Hematopoietic multipotent progenitor cell treated with erythropoietin and hydrocortisone succinate and interleukin-3 and kit ligand, for 6 days (in vitro differentiated cells): ENCODE results near the gene MTCH2.

Source experiments
- DNase-seq: peaks from one replicate; pipeline ENCODE4 v3.0.0-alpha.2; 2015

The MTCH2 gene

DNA sequence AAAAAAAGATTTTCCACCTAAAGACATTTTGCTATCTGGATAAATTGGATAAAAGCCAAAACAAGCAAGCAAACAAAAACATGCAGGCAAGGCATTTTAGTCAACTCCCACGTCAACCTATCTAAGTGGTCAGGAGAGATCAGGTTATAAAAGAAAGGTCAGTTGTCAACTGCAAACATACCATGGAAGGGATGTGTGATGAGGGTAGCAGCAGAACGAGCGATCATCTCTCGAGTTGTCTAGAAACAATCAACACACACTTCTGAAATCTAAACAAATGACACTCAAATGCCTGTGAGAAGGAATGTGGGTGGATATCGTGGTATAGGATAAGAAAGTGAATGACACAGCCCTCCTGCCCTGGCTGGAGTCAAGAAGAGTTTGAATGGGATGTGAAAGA, 10.9 kb downstream of the MTCH2 start:
- DNase-seq: no peak

DNA sequence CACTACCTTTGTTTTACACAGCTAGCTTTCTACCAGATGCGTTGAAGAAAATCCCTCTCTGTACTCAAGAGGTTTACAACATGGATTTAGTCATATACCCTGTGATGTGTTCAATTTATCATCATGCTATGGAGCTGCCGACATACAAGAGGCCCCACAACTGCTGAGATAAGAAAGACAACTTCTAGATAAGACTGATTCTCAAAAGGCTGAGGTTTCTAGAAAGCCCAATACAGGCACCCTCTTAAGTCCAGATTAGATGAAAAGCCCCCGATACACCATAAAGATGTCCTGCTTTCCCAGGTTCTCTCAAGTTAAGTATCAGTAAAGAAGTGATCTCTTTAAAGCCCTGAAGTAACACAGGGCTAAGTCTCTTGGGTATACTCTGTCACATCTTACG, 14.3 kb downstream of the MTCH2 start:
- no peak for DNase-seq

DNA sequence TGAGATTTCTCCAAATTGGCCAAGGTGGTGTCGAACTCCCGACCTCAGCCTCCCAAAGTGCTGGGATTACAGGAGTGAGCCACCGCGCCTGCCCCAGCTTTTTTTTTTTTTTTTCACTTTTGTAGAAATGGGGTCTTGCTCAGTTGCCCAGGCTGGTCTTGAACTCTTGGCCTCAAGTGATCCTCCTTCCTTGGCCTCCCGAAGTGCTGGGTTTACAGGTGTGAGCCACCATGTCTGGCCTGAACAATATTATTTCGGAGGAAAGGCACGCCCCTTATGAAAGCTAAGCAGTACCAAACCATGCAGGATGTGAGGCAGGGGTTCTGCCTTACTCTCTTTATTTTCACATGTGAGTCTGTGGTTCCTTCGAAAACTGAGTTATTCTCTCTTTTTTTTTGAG, 16.1 kb downstream of the MTCH2 start:
- no peak for DNase-seq

DNA sequence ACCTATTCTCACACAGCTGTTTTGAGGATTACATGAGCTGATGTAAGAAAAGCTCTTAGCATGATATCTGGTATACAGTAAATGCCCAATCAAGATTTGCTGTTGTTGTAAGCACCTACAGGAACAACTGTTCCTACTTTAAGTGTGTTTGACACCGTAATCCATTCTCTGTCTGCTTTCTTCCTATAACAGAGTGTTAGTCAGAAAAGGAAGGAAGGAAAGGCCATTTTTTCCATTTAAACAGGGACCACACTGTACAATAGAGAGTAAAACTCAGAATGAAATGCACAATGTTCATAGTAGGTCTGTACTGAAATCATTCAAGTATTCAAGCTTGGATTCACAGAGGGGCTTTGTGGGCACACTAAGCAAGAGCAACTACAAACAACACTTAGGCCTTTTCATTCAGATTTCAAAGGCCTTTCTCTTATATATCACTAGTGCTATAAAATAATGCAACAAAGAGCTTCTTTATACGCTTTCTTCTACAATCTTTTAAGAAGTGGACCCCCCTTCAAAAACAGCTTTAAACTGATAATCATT, 21.5 kb downstream of the MTCH2 start:
- DNase-seq: no peak

DNA sequence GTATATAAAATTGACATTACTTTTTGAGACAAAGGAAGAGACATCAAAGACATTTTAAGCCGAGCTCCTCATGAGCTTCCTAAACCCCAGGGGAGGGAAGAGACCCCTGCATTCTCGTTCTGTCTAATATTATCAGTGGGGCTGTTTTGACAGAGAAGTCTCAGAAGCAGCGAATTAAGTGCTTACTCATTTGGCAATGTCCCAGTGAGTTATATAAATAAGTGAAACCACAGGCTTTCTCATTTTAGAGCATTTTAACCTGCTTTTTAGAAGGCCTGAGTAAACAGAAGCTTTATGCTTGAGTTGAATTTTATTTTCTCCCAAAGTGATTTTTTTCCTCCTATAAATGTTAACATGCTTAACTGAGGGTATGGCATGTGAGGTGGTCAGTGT, 24.9 kb downstream of the MTCH2 start:
- no peak for DNase-seq

DNA sequence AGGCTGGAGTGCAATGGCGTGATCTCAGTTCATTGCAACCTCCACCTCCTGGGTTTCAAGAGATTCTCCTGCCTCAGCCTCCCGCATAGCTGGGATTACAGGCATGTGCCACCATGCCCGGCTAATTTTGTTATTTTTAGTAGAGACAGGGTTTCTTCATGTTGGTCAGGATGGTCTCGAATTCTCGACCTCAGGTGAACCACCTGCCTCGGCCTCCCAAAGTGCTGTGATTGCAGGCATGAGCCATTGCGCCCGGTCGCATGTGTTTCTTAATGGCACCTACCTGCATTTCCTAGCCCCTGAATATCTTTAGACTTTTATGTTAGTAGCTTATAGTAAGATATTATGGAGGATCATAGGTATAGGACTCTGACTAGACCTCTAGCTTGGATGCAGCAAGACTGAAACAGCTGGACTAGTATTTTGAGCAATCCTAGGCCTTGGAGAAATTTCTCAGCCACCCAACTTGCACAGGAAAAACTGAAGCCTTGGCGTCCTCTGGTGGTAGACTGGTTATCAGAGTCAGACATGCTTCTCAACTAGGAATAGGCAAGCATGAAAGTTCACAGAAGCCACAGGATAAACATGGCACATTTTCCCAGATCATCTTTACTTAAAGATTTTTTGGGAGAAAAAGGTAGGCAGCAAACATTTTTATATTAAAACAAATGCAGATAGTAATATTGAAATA, 25.5 kb downstream of the MTCH2 start:
- DNase-seq: peak; percentile 78

DNA sequence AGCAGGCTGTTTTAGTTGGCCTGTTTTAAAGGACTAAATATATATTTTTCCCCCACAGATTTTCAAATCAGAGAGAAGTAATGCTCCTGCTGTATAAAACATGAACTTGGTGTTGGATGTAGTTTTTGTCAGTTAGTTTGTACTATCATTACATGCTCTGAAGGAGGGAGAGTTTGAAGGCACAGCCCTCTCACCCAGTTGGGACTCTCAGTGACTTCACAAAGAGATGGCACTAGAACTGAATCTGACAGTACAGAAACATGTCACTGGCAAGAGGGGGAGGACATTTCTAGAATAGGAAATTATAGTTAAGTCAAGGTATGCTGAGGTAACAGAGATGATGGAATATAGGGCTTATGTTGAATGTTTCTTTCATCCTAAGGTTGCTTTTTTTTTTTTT, 27.1 kb downstream of the MTCH2 start:
- DNase-seq: no peak

DNA sequence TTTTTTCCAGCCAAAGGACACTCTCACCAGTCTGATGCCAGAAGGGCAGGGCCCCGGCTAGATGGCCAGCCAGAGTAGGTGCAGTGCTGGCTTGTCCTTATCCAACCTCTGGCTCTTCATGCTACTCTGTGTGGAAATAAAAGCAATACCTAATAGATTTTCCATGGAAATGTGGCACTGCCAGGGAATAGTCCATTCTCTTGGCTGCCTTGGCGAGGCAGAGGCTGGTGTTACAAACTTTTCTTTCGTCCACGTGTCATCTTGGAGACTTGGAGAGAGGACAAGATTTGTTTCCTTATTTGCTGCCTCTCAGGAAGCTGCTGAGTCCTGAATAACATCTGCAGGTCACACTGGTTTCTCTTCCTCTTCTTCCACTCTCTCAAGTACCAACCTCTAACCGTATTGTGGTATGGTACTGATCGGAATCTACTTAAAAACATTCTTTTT, 31.0 kb downstream of the MTCH2 start:
- peak; percentile 36 for DNase-seq

DNA sequence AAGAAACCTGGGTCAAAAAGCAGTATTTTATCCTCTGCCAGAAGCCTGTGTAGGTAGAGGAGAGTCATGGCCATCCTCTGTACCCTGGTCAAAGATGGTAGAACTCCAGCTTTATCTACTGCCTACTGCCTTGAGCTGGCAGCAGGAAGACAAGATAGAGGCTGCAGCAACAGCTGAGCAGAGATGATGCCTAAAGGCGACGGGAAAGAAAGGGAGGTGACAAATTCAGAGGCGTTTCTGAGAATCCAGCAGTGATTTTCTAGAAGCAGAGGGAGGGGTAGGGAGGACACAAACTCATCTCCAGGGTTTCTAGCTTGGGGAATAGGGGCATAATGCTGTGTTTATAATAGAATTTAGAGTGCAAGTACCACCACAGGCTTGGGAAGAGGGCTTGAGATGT, 32.7 kb downstream of the MTCH2 start:
- peak; percentile 78 for DNase-seq

DNA sequence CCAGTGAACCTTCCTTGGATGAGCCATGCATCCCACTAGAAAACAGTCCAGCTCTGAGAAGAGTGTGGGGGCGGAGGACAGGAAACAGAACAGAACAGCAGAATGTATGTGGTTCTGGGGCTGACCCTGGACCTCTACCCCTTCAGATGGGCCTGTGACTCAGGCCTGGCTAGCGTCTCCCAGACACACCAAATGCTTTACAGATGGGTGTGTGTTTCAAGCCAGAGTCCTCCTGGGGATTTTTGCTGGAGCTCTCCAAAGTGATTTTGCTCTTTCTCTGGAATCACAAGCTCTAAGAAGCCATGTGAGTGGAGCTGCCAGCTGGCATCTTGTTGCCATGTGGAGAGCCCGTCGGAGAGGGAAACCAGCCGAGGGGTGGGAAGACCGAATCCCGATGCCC, 35.0 kb downstream of the MTCH2 start:
- no peak for DNase-seq

DNA sequence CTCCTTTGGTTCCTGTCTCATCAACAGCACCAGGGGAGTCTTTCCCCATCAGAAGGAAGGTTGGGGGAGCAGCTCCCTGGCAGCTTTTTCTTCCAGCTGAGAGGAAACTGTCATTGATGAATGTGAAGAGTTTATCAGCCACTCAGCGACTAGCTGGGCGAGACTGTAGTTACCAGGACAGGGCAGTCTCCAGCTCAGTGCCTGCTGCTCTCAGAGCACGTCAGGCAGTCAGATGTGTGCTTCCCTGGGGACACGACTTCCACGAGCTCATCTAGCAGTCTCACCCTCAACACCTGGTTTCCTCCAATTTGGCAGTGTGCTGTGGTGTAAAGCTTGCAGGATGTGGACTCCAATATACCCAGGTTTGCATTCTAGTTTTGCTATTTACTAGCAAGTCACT, 35.6 kb downstream of the MTCH2 start:
- DNase-seq: no peak

DNA sequence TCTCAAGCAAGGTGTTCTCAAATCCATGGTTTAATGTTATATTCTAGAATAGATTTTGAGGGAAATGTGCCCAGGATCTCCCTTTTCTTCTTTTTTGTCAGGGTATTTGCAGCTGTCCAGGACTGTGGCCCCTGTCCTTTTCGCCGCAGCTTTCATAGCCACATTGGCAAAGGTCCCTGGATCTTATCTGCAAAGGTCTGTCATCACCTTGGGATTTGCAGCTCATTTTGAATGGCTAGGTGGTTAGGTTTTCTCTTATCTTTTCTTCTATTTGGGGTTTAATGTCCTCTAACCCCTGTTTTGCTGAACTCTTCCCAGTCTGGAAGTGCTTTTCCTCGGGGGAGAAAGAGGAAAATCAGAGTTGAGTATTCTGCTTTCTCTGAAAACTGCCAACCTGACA, 36.4 kb downstream of the MTCH2 start:
- no peak for DNase-seq

DNA sequence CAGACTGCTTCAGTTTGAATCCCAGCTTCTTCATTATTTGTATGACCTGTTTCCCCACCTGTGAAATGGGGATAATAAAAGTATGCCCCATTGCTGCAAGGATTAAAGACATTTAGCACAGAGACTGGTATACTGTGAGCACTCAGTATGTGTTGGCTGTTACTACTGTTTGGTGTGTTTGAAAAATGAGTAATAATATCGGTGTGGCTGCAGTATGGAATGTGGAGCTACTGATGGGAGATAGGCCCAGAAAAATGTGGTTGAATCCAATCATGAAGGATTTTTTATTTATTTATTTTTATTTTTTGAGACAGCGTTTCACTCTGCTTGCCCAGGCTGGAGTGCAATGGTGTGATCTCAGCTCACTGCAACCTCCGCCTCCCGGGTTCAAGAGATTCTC, 39.1 kb downstream of the MTCH2 start:
- DNase-seq: no peak

DNA sequence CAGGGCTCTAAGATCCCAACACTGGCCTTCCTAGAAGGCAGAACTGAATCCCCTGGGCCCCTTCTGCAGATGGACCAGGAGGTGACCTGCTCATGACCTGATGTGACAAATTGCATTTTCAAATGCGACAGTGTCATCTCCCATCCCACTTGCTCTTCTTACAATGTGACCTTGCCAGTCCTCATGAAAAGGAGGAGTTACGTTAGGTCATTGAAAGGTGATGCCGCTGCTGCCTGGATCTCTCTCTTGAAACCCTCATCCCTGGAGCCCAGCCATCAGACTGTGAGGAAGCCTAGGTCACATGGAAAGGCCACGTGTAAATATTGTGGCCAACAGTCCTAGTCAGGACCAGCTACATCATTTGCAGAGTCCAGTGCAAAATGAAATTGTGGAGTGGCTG, 42.5 kb downstream of the MTCH2 start:
- DNase-seq: no peak

DNA sequence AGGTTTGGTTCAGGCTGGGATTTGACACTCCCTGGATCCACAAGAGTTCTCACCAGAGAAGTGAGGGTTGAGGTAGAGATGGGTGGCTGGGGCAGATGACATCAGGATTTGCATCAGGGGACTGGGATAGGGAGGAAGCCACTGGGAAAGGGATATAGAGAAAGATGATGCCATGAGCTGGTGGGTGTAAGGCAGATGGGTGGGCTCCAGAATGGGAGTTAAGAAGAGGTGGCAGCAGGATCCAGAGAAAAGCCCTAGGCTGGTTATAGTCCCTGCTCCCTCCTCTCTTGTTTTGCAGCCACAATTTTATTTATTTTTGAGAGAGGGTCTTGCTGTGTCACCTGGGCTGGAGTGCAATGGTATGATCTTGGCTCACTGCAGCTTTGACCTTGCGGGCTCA, 46.4 kb downstream of the MTCH2 start:
- no peak for DNase-seq

DNA sequence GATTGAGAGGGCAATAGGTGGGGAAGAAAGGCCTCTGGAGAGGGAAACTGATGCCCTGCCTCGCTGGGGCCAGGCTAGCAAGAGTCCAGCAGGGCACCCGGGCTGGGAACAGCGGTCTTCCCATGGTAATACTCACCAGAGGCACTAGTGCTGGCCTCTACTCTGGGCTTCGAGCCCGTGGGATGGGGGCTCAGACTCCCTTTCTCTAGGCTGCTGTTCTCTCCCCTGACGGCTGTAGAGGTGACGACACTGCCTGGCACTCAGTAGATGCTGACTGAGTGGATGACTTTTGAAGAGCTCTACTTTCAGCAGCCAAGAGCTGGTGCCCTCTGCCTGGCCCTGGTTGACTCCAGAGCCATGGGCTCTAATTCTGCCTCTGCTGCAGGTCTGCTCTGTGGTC, 47.3 kb downstream of the MTCH2 start:
- no peak for DNase-seq

DNA sequence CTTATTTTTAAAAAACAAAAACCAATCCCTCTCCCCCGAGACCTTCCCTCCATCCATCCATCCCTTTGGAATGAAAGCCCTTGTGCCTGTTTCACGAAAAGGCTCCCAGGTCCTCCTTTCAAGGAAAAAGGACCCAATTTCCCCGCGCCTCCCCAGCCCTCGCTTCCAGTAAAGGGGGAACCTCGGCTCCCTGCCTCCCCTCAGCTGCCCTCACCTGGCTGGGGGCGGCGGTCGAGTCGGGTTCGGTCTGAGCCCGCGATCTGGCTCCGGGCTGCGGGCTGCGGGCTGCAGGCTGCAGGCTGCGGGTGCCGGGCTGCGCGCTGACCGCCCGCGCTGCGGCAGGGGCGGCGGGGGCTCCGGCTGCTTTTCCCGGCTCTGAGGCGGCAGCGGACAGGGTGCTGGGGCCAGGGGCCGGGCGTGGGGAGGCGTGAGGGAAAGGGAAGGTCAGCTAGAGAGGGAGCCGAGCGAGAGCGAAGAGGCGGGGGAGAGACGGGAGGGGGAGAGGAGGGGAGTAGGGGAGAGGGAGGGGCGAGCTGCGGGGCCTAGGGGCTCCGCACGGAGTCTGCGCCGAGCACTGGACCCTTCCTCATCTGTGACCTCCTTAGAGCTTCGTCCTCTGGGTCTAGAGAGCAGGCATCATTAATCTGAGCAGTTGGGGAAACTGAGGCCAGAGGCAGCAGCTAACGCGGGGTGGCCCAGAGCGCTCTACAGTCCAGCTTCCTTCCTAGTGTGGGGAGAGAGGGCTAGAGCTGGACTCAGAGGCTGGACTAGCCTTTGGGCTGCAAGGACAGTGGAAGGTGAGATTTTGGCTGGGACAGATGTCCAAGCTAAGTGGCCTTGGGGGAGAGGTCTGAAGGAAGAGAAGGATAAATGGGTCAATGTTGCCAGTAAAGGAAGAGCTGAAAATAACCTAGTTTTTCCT, 48.2 kb downstream of the MTCH2 start, which contains the start of gene C1QTNF4:
Gene C1QTNF4 (minus strand): TSS at position 478 of the 922 bp plus-strand sequence. CDS start 3,601 bp downstream, outside the sequence.
- no peak for DNase-seq

DNA sequence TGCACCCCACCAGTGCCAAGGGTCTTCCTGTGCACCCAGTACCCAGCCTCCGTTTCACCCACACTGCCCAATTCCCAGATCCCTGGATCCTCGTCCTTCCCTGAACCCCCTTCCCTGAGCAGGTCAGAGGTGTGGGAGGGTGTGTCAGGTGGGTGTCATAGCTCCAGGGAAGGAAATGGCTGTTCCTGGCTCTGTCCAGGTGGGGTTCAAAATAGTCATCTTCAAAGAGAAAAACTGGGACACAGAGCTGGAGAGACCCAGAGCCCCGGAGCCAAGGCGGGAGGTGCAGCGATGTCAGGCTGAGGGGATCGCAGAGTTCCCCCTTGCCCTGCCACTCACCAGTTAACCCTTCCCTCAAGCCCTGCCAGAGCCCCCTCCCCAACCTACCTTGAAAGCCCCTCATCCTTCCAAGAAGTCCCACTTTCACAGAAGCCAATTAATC, 48.8 kb downstream of the MTCH2 start:
- DNase-seq: no peak

DNA sequence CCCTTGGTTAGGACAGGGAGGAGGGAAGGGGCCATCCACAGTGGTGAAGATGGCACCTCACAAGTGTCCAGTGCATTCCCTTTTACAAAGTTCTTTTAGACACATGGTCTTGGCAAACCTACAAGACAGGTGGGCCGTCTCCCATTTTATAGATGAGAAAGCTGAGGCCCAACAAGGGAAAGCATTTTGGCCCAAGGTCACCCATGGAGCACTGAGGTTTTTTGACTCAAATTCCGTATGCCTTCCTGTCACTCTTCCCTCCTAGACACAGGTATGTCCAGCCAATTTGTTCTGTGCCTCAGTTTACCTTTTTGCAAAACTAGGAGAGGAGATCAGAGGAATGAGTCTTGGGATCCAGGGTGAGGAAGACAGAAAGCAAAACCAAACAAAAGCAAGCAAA, 49.4 kb downstream of the MTCH2 start:
- DNase-seq: no peak

DNA sequence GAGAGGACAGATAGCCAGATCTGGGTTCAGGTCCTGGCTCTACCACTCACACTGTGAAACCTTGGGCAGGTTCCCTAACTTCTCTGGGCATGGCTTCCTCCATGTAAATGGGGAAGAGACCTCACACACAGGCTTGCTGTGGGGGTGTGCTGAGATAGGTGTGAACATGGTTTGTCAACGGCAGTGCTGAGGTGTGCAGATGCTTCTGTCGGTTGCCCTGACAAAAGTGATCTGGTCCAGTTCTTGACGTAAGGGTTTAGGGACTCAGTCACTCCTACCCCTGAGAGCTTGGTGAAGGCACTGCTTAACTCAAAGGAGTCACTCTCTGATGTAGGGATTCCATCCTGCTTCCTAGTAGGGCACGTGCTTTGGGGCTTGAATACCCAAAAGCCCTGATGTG, 50.1 kb downstream of the MTCH2 start:
- DNase-seq: no peak

DNA sequence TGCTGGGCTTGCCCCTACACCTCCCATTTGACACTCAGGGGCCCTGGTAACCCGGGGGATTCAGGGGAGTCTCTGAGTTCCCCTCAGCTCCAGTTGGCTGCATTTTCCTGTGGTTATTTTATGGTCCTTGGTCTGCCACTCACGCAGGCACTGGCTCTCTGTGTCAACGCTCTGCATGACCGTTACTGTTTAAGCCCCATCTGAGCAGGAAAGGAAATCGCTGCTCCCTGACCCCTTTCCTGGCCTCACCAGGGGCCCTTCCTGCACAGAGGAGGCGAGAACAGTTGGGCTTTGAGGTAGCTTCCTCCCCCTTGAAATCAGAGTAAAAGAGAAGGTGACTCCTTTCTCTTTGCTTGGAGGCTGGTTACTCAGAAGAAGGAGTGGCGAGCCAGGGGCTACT, 50.6 kb downstream of the MTCH2 start:
- DNase-seq: peak; percentile 42

DNA sequence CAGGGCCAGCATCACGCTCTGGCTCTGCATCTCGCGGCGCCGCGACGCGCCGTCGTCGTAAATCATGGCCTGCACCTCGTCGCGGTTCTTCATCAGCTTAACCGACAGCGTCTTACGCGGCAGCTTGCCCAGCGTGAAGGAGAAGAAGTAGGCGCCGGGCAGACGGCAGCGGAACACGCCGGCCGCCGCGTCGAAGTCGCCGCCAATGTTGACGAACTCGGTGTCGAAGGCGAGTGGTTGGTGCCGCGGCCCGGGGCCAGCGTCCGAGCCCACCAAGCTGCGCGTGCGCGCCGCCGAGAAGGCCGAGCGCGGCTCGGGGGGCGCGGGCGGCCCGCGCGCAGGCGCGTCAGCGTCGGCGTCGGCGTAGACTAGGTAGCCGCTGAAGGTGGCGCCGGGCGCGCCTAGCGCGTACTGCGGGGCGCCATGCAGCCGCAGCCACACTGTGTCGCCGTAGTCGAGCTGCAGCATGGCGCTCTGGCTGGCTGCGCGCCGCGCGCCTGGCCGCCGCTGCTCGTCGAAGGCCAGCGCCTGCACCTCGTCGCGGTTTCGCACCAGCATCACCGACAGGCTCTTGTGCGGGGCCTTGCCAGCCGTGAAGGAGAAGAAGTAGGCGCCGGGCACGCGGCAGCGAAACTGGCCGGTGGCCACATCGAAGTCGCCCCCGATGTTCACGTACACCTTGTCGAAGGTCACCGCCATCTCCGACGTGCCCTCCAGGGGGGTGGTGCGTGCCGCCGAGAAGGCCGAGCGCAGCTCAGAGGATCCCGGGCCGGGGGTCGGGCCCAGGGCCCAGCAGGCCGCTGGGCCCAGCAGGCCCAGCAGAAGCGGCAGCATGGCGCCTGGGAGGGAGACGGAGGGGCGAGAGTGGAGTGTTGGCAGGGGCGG, 52.1 kb downstream of the MTCH2 start:
- DNase-seq: no peak

DNA sequence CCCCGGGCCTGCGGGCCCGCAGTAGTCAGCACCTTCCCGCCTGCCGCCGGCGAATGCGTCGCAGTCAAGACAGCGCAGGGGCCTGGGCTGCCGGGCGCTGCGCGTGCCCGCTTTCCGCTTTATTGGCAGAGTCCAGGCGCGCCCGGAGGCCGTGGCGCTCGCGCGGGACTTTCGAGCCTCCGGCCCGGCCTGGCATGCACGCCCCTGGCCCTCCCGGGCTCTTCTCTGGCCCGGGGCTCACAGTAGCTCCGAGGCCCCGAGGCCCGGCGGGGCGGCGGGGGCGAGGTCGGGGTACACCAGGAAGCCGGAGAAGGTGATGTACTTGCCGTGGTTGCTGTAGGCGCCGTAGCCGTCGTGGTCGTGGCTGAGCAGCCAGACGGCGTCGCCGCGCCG, 52.8 kb downstream of the MTCH2 start:
- no peak for DNase-seq
